ENCODE data around the gene XRN1. TPM values are rescaled to one million over a fixed set of nuclear protein-coding genes. Genes with fewer than 3 reads are reported as not detected.
"Not testable (repeated sequence)": the region's sequence is repeated elsewhere in the genome, so short reads cannot be mapped to it uniquely, and the experiment has no call there.

The XRN1 gene
- total and polyA plus RNA-seq, 10 of the 15 experiments (the other 5 are each of a cell fraction or from before 2014, with no cell fraction given), result 1.7 to 38.8 (median 15.5) TPM

- POLR2A ChIA-PET, result interaction anchor here (0.5 kb wide), 1 partner anchor 612 kb away, joined by 4 read pairs; no protein-coding TSS in a partner anchor
- H3K4me2 ChIP-seq (ENCODE audit: control insufficient read depth, insufficient read depth); H2AFZ ChIP-seq (ENCODE audit: control insufficient read depth, low read depth, low read length); H3K27me3 ChIP-seq (replicated peaks in 1 of 2; ENCODE audit: control insufficient read depth in 2 of 2, insufficient read depth in 2 of 2, low read length in 1 of 2); H4K20me1 ChIP-seq (ENCODE audit: control insufficient read depth, insufficient read depth); H3K4me3 ChIP-seq; SMC1A ChIA-PET (ENCODE audit: uncharacterized antibody, unreplicated experiment); FAIRE-seq; RAD21 ChIA-PET (ENCODE audit: unreplicated experiment); CTCF ChIA-PET; DNase-seq (ENCODE audit: low read depth, low spot score); ATAC-seq; intact Hi-C loops (cut with micrococcal nuclease; ENCODE audit: unreplicated experiment); in situ Hi-C loops (cut with MboI); H3K27ac ChIP-seq (ENCODE audit: control insufficient read depth, insufficient read depth); H3K79me2 ChIP-seq (ENCODE audit: control insufficient read depth, insufficient read depth, low read length); H3K9me3 ChIP-seq (replicated peaks; ENCODE audit: control insufficient read depth, insufficient read depth, low read length); H3K9ac ChIP-seq (ENCODE audit: control insufficient read depth, insufficient read depth, low read length); BruUV-seq (replicated peaks): not testable (repeated sequence)
- H3K4me1 ChIP-seq (ENCODE audit: control insufficient read depth, insufficient read depth, low read length), result peaks cover 16% of the 10 kb centered on the region; the same call in 1 of the 2 replicates
- H3K36me3 ChIP-seq (ENCODE audit: control insufficient read depth in 2 of 2, insufficient read depth in 2 of 2, low read length in 1 of 2), result peaks cover 2 to 29% of the 10 kb centered on the region in 2 experiments; a peak in 3 of 4 replicates
- 98% methylated on average over 3 of the region's 3 CpGs for WGBS (ENCODE audit: insufficient coverage, insufficient replicate concordance, low lambda C conversion rate, missing lambda C conversion rate)
Observed at GRCh38 chr3:142352698-142353097, 95.1 kb downstream of the XRN1 start.

- intact Hi-C loops (cut with micrococcal nuclease; ENCODE audit: unreplicated experiment), result no loop called here
- no peak overlapping the region for H3K4me2 ChIP-seq (ENCODE audit: control insufficient read depth, insufficient read depth)
- H3K79me2 ChIP-seq (ENCODE audit: control insufficient read depth, insufficient read depth, low read length), result no peaks in the 10 kb centered on the region
- no peaks in the 10 kb centered on the region for H3K27me3 ChIP-seq (replicated peaks in 1 of 2; ENCODE audit: control insufficient read depth in 2 of 2, insufficient read depth in 2 of 2, low read length in 1 of 2)
- 94% methylated on average over 1 of the region's 1 CpG for WGBS (ENCODE audit: insufficient coverage, insufficient replicate concordance, low lambda C conversion rate, missing lambda C conversion rate)
- no peak overlapping the region for H3K4me3 ChIP-seq
- in situ Hi-C loops (cut with MboI), result no loop called here
- POLR2A ChIA-PET, result no interaction called here
- CTCF ChIA-PET, result no interaction called here
- H3K27ac ChIP-seq (ENCODE audit: control insufficient read depth, insufficient read depth), result no peak overlapping the region
- BruUV-seq (replicated peaks), result no TSS peak
- RAD21 ChIA-PET (ENCODE audit: unreplicated experiment), result no interaction called here
- no peak overlapping the region for H2AFZ ChIP-seq (ENCODE audit: control insufficient read depth, low read depth, low read length)
- no peak for DNase-seq (ENCODE audit: low read depth, low spot score)
- peaks cover 2 to 18% of the 10 kb centered on the region in 2 experiments; a peak in 3 of 4 replicates for H3K36me3 ChIP-seq (ENCODE audit: control insufficient read depth in 2 of 2, insufficient read depth in 2 of 2, low read length in 1 of 2)
- no peaks in the 10 kb centered on the region for H4K20me1 ChIP-seq (ENCODE audit: control insufficient read depth, insufficient read depth)
- H3K9ac ChIP-seq (ENCODE audit: control insufficient read depth, insufficient read depth, low read length), result no peak overlapping the region
- H3K9me3 ChIP-seq (replicated peaks; ENCODE audit: control insufficient read depth, insufficient read depth, low read length), result no peaks in the 10 kb centered on the region
- SMC1A ChIA-PET (ENCODE audit: uncharacterized antibody, unreplicated experiment), result no interaction called here
- H3K4me1 ChIP-seq (ENCODE audit: control insufficient read depth, insufficient read depth, low read length), result no peaks in the 10 kb centered on the region
- FAIRE-seq, result no peak
- no peak for ATAC-seq
- TF ChIP-seq KAT2A (conservative IDR thresholded peaks at IDR 0.05; ENCODE audit: control insufficient read depth, low read depth, low read length) (no peak), SUZ12 (IDR thresholded peaks at IDR 0.05; ENCODE audit: unreplicated experiment) (no peak), ZBTB40 (IDR thresholded peaks at IDR 0.05; ENCODE audit: borderline replicate concordance) (no peak), POLR2AphosphoS5 (IDR thresholded peaks at IDR 0.05; ENCODE audit: low read length) (no peak), HCFC1 (IDR thresholded peaks at IDR 0.05; ENCODE audit: low read length) (no peak), ZNF217 (IDR thresholded peaks at IDR 0.05) (no peak), PRDM15 (CRISPR knock-in tag; IDR thresholded peaks at IDR 0.05) (no peak), SIX5 (IDR thresholded peaks at IDR 0.05; ENCODE audit: low read depth, low read length, severe bottlenecking) (no peak)
Observed at GRCh38 chr3:142348460-142348859, 99.4 kb downstream of the XRN1 start.
